ENCODE measurements around the gene SLC25A39.
"Not testable (repeated sequence)": the region's sequence is repeated elsewhere in the genome, so short reads cannot be mapped to it uniquely, and the experiment has no call there.

SLC25A39 gene

GRCh38 chr17:44333371-44333770, 8.7 kb upstream of the SLC25A39 start:
- DNase-seq, result peak; percentile 28 to 36

GRCh38 chr17:44331249-44331760, 6.7 kb upstream of the SLC25A39 start:
- DNase-seq, result peak; percentile 92 to 94

- not testable (repeated sequence) for DNase-seq
Observed at GRCh38 chr17:44330263-44330662, 5.6 kb upstream of the SLC25A39 start.

DNA sequence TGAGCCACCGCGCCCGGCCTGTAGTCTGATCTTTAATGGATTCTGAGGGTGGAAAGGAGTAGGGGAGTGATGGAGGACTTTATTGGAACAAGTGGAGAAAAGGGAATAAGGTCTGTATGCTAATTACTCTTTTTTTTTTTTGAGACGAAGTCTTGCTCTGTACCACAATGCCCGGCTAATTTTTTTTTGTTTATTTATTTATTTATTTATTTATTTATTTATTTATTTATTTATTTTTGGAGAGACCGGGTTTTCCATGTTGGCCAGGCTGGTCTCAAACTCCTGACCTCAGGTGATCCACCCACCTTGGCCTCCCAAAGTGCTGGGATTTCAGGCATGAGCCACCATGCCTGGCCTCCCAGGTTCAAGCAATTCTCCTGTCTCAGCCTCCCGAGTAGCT, 4.9 kb upstream of the SLC25A39 start:
- DNase-seq, result not testable (repeated sequence)

DNA sequence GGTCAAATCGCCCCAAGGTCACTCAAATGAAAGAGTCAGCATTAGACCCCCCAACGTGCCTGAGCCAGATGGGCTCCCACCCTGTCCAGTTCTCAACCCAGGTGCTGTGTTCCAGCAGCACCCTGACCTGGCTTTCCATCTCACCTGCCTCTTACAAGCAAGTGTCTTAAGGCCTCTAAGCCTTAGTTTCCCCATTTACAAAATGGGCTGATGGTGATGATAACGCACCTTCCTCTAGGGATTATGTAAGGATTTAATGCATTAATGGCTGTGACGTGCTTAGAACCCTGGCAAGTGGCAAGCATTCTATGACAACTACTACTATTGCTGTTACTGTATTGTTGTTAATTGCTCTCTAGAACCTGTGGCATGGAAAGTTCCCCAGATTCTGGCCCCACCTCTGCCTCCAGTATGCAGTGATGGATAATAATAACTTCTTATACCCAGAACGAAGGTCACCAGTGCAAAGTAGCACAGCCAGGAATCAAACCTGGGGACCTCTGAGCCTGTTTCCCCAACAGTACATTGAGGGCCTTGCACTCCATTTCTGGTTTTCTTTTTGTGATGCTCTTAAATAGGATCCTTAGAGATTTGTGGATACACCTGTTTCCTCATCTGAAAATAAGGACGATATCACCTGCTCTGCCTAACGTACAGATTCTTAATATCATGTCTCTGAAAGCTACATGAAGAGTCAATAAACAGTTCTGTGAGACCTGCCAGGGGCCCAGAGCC, 3.3 kb upstream of the SLC25A39 start:
- no peak for DNase-seq

GRCh38 chr17:44326861-44327444, 2.3 kb upstream of the SLC25A39 start:
- peak; percentile 98 to 99 for DNase-seq

DNA sequence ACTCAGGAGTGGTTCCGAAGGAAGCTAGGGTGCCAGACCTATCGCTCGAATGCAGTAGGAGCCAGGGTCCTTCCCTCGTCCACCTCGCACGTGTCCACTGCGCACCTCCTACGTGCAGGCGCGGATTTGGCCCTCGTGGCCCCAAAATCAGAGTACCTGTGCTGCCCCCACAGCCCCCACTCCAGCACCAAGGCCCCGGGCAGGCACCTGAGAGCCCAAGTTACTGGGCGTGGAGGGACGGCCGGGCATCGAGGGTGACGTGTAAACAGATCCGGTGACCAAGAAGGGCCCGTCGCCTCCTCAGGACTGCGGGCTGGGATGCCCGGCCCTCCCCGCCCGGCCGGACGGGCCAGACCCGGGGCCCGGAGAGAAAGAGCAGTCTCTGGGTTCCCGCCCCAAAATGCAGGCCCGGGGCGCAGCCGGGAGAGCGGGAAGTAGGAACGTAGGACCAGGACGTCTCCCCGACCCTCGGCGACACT, 492 bp downstream of the SLC25A39 start:
- DNase-seq, result no peak

GRCh38 chr17:44323359-44324091, 1.1 kb downstream of the SLC25A39 start:
- DNase-seq, result no peak

GRCh38 chr17:44322236-44322895, 2.3 kb downstream of the SLC25A39 start:
- no peak for DNase-seq

DNA sequence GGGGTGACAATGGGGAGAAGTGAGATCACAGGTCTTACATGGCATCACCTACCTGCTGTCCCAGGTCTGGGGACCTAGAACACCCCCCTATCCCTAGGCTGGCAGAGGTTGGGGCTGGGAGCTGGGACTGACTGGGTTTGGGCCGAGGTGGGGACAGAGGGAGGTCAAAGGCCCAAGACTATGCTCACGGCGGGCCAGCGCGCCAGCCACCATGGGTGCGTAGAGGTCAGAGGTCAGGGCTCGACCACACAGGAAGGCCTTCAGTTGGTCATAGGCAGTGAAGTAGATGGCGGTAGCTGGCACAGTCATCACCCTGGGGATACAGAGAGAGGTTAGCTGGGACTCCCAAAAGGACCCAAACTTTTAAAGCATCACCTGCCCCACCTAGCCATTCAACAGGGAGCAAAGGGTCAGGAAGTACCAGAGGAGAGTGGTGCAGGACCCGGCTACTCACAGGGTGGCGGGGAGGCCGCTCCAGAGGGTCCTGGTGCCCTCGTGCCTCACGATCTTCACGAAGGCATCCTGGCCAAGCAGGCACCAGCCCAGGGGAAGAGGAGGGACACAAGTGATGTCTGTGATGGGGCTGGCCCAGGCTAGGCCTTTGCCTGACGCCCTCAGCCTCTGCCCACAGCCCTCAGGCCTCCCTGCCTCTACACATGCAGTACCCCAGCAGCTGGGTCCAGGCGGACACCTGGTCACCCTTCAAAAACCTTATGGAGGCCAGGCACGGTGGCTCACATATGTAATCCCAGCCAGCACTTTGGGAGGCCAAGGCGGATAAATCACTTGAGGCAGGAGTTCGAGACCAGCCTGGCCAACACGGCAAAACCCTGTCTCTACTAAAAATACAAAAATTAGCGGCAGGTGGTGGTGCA, 3.1 kb downstream of the SLC25A39 start:
- DNase-seq, result no peak

DNA sequence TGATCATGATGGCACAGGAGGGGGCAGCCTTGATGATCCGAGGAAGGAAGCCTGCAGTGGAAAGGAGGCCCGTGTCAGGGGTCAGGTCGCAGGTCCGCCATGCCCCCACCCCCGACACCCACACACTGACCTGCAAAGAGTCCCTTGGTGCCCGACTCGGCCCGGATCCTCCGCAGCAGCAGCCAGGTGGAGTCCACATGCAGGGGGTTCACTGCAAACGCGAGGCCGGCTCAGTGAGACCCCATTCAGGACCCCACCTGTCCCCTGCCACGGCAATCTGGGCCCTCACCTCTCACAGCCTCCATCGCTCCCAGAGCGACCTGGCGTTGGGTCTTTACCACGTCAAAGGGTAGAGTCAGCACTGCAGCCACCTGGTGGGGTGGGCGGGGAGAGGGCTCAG, 4.6 kb downstream of the SLC25A39 start:
- DNase-seq, result no peak

- DNase-seq, result no peak
Observed at GRCh38 chr17:44318077-44318892, 6.3 kb downstream of the SLC25A39 start.

DNA sequence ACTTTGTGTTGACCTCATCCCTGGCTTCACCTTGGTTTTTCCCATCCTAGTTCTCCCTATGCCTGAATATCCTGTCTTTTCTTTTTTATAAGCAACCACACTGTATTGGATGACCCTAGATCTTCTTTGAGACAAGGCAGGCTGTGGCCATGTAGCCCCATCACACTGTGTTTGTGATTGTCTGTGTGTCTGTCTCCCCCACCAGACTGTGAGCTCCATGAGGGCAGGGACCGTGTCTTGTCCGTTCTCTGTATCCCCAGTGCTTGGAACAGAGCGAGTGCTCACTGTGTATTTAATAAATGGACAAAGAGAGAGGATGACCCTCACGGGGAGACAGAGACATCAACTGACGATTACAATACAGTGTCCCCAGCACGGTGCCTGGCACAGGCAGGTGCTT, 7.1 kb downstream of the SLC25A39 start:
- DNase-seq, result no peak

- no peak for DNase-seq
Observed at GRCh38 chr17:44315760-44316731, 8.6 kb downstream of the SLC25A39 start.

DNA sequence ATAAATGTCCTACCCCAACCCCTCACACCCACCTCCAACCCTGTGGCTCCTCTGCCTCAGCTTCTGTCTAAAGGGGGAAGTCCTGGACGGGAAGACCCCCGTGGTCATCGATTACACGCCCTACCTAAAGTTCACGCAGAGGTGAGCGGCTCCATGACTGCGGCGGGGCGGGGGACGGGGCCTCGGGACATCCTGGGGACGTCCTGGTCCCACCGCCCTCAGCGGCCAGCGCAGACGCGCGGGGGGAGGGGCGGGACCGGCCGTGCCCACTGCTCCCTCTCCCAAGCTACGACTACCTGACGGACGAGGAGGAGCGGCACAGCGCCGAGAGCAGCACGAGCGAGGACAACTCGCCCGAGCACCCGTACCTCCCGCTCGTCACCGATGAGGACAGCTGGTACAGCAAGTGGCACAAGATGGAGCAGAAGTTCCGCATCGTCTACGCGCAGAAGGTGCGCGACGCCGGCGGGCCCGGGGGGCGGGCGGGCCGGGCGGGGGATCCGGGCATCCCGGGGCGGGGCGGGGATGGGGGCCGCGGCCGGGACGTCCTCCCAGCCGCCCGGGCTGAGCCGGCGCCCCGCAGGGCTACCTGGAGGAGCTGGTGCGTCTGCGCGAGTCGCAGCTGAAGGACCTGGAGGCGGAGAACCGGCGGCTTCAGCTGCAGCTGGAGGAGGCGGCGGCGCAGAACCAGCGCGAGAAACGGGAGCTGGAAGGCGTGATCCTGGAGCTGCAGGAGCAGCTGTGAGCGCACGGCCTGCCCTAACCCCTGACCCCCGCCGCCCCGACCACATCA, 9.6 kb downstream of the SLC25A39 start:
- DNase-seq, result no peak

GRCh38 chr17:44314524-44314868, 10.1 kb downstream of the SLC25A39 start:
- DNase-seq, result no peak

DNA sequence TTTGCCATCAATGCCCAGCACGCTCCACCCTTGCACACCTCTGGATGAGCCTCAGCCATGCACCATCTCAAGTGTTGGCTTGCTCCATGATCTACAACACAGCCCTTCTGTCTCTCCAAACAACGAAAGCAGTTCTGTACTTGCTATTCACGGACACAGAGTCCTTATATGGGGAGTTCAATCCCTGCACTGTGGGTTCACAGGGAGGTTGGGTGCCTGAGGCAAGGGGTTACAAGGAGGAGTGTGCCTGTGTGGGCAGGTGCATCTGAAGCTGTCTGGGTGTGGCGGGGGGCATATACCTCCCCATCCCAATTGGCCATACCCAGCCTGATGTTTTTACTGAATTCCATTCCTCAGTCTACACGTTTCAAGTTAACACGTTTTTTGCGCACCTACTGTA, 10.6 kb downstream of the SLC25A39 start:
- no peak for DNase-seq

DNA sequence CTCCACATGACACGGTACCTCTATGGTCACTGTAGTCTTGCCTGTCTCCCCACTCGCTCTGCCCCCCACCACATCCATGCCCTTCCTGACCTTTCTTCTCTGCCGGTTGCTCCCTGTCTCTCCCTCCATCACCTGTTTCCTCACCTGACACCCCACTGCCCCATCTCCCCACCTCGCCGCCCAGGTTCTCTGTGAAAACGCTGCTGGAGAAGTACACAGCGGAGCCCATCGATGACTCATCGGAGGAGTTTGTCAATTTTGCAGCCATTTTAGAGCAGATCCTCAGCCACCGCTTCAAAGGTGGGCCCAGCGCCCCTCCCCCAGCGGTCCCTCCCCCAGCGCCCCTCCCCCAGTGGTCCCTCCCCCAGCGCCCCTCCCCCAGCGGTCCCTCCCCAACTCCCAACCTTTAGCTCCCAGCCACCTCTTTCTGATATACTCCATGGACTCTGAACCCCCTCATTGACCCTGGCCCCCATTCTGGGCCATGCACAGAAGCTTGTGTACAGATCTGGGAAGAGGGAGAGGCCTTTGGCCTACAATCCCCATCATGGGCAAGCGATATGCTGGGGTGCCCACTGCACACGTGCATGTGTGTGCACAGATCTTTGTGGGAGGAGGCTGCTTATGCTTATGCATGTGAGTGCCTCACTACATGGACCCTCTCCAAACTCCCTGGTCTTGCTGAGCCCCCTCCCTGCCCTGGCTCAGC, 12.1 kb downstream of the SLC25A39 start:
- no peak for DNase-seq

All from AML-193 (cell line).